SK-N-MC (cell line): ENCODE data around the gene SNX27.

Experiments
- EZH2 ChIP-seq: fragments of 200-600 bp; sonication (generic); IDR thresholded peaks from one replicate; pipeline ENCODE4 v1.6.1; 2017; ENCODE audit warnings: antibody characterized with exemption
- POLR2AphosphoS5 ChIP-seq: IDR thresholded peaks from 2 replicates; pipeline ENCODE4 v1.6.1; 2012; ENCODE audit warnings: mild to moderate bottlenecking, low read depth, low read length, borderline replicate concordance

- no peak for TF ChIP-seq EZH2
- TF ChIP-seq POLR2AphosphoS5 = no peak
These were observed 28.1 kb upstream of the SNX27 start for GRCh38 chr1:151583796-151584195.
